GM19351 (cell line): ENCODE measurements around the gene TBXA2R.
"Not testable (repeated sequence)": the region's sequence is repeated elsewhere in the genome, so short reads cannot be mapped to it uniquely, and the experiment has no call there.

Experiments used
- ATAC-seq: cut with Tn5 transposase; IDR thresholded peaks from one replicate; pipeline ENCODE4 v1.9.1; 2021; ENCODE audit warnings: mild to moderate bottlenecking, moderate library complexity; ENCODE audit not compliant: unreplicated experiment

TBXA2R gene

GRCh38 chr19:3584036-3584802 is 22.5 kb downstream of the TBXA2R start:
- not testable (repeated sequence) for ATAC-seq

GRCh38 chr19:3581792-3582191 is 24.9 kb downstream of the TBXA2R start:
- not testable (repeated sequence) for ATAC-seq

- ATAC-seq = no peak
Observed at GRCh38 chr19:3580156-3580934, 26.3 kb downstream of the TBXA2R start.

- ATAC-seq = no peak
Observed at GRCh38 chr19:3578390-3578789, 28.3 kb downstream of the TBXA2R start.

- no peak for ATAC-seq
Observed at GRCh38 chr19:3577723-3578344, 28.8 kb downstream of the TBXA2R start.

GRCh38 chr19:3576696-3577443 is 29.8 kb downstream of the TBXA2R start:
- ATAC-seq = no peak

GRCh38 chr19:3575949-3576673 is 30.6 kb downstream of the TBXA2R start:
- ATAC-seq = no peak

- ATAC-seq = no peak
Observed at GRCh38 chr19:3575260-3575741, 31.4 kb downstream of the TBXA2R start.

- ATAC-seq = no peak
Observed at GRCh38 chr19:3573858-3574637, 32.6 kb downstream of the TBXA2R start.

GRCh38 chr19:3573162-3573857 is 33.4 kb downstream of the TBXA2R start:
- ATAC-seq = no peak

- ATAC-seq = no peak
Observed at GRCh38 chr19:3572855-3573161, 33.9 kb downstream of the TBXA2R start, which contains the start of gene HMG20B. HMG20B (plus strand) TSS chr19:3572944; CDS start chr19:3573310, 366 bp downstream.

GRCh38 chr19:3572132-3572854 is 34.4 kb downstream of the TBXA2R start:
- peak; percentile 81 for ATAC-seq

- ATAC-seq = no peak
Observed at GRCh38 chr19:3570606-3571011, 36.1 kb downstream of the TBXA2R start.

GRCh38 chr19:3570042-3570441 is 36.6 kb downstream of the TBXA2R start:
- not testable (repeated sequence) for ATAC-seq

- ATAC-seq = no peak
Observed at GRCh38 chr19:3565139-3565538, 41.5 kb downstream of the TBXA2R start.

GRCh38 chr19:3563709-3564524 is 42.8 kb downstream of the TBXA2R start:
- ATAC-seq = no peak
